RWPE2 (cell line): ENCODE data around the gene LYRM2.

Source experiments
- ATAC-seq: fragments of 200-7000 bp; cut with Tn5 transposase; 3 replicates; pipeline ENCODE4 v1.9.1; 2021; ENCODE audit warnings: low read depth
- DNase-seq: peaks from one replicate; pipeline ENCODE4 v3.0.0-alpha.2; 2020; ENCODE audit warnings: low spot score
- H3K27ac ChIP-seq: fragments of 450-650 bp; 2 replicates; pipeline ENCODE4 v1.5.1; 2017; ENCODE audit warnings: mild to moderate bottlenecking; ENCODE audit not compliant: poor library complexity, severe bottlenecking
- H3K27me3 ChIP-seq: fragments of 250-450 bp; sonication (Bioruptor Pico); 2 replicates; pipeline ENCODE4 v1.5.1; 2021; ENCODE audit warnings: mild to moderate bottlenecking, moderate library complexity; ENCODE audit not compliant: insufficient read depth, poor library complexity, severe bottlenecking
- H3K36me3 ChIP-seq: fragments of 250-450 bp; sonication (Bioruptor Pico); 2 replicates; pipeline ENCODE4 v1.5.1; 2020; ENCODE audit warnings: low read depth, mild to moderate bottlenecking, moderate library complexity
- H3K4me1 ChIP-seq: fragments of 250-450 bp; sonication (Bioruptor Pico); 2 replicates; pipeline ENCODE4 v1.5.1; 2021; ENCODE audit warnings: mild to moderate bottlenecking, moderate library complexity; ENCODE audit not compliant: insufficient read depth, poor library complexity, severe bottlenecking
- H3K4me3 ChIP-seq: fragments of 250-450 bp; sonication (Bioruptor Pico); 2 replicates; pipeline ENCODE4 v1.5.1; 2021; ENCODE audit warnings: mild to moderate bottlenecking, moderate library complexity; ENCODE audit not compliant: severe bottlenecking
- H3K9me3 ChIP-seq: fragments of 250-450 bp; sonication (Bioruptor Pico); 2 replicates; pipeline ENCODE4 v1.5.1; 2021; ENCODE audit warnings: mild to moderate bottlenecking, moderate library complexity; ENCODE audit not compliant: severe bottlenecking
- CTCF ChIP-seq: fragments of 450-650 bp; IDR thresholded peaks from one replicate; pipeline ENCODE4 v1.5.1; 2017; ENCODE audit warnings: mild to moderate bottlenecking, moderate library complexity; ENCODE audit not compliant: poor library complexity, severe bottlenecking

LYRM2 gene, protein sequence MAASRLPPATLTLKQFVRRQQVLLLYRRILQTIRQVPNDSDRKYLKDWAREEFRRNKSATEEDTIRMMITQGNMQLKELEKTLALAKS

GRCh38 chr6:89638320-89639195, at the start of gene LYRM2:
LYRM2 (minus strand) TSS chr6:89638747; CDS start chr6:89638716, 31 bp downstream.
- H3K36me3 ChIP-seq = peaks cover 37% of the 10 kb centered on the region

DNA sequence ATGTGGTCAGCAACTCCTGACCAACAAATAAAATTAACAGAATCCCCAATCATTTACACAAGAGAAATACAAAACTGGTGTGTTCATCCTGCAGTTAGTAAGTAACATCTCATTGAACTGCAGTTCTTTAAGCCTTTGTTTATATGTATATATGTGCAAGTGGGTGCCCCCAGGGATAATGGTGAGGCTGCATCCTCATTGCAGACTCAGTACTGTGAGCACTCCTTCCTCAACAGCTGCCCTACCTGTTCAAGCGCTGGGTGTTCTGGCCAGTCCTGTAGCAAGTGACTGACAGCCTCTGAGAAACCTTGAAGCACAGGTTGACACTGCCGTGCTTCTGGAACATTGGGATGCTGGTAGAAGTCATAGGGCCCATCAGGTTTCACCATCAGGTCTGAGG, 49.8 kb upstream of the LYRM2 start:
- H3K36me3 ChIP-seq = peaks cover 92% of the 10 kb centered on the region
- H3K27me3 ChIP-seq = no peaks in the 10 kb centered on the region
- no peak for ATAC-seq
- no peaks in the 10 kb centered on the region for H3K9me3 ChIP-seq
- no peak for TF ChIP-seq CTCF
- no peaks in the 10 kb centered on the region for H3K4me1 ChIP-seq
- no peak for DNase-seq
- H3K27ac ChIP-seq = no peak overlapping the region
- no peak overlapping the region for H3K4me3 ChIP-seq

More at GRCh38 chr6:89638320-89639195, at the start of gene LYRM2:
- ATAC-seq (peak; percentile 97), DNase-seq (peak; percentile 94)
- H3K4me1 ChIP-seq = peaks cover 13% of the 10 kb centered on the region
- H3K27me3 ChIP-seq = no peaks in the 10 kb centered on the region
- H3K27ac ChIP-seq = peak within 1 kb of the TSS; percentile 77
- H3K4me3 ChIP-seq = peak within 1 kb of the TSS; percentile 62
- no peak for TF ChIP-seq CTCF
- no peaks in the 10 kb centered on the region for H3K9me3 ChIP-seq

- Histone ChIP-seq H3K27me3 (no peaks in the 10 kb centered on the region), H3K4me3 (no peak overlapping the region), H3K36me3 (peaks cover 93% of the 10 kb centered on the region), H3K9me3 (no peaks in the 10 kb centered on the region), H3K4me1 (no peaks in the 10 kb centered on the region), H3K27ac (no peak overlapping the region)
- DNase-seq = no peak
- TF ChIP-seq CTCF = no peak
- no peak for ATAC-seq
These were observed 46.8 kb upstream of the LYRM2 start for GRCh38 chr6:89685311-89685710.

- Histone ChIP-seq H3K36me3 (peaks cover 93% of the 10 kb centered on the region), H3K4me1 (no peaks in the 10 kb centered on the region), H3K27me3 (no peaks in the 10 kb centered on the region), H3K4me3 (no peak overlapping the region), H3K9me3 (no peaks in the 10 kb centered on the region), H3K27ac (no peak overlapping the region)
- TF ChIP-seq CTCF = no peak
- no peak for ATAC-seq
- no peak for DNase-seq
These were observed 44.4 kb upstream of the LYRM2 start for GRCh38 chr6:89682991-89683390.

GRCh38 chr6:89681983-89682564, 43.5 kb upstream of the LYRM2 start:
- H3K4me3 ChIP-seq = no peak overlapping the region
- H3K4me1 ChIP-seq = no peaks in the 10 kb centered on the region
- TF ChIP-seq CTCF = no peak
- H3K27ac ChIP-seq = no peak overlapping the region
- no peaks in the 10 kb centered on the region for H3K9me3 ChIP-seq
- H3K36me3 ChIP-seq = peaks cover 93% of the 10 kb centered on the region
- ATAC-seq = no peak
- no peak for DNase-seq
- H3K27me3 ChIP-seq = no peaks in the 10 kb centered on the region
